ENCODE data around the gene PTPRA. TPM values are rescaled to one million over a fixed set of nuclear protein-coding genes. Genes with fewer than 3 reads are reported as not detected.
A peak's percentile ranks its signal among the peaks of the same experiment; 100 is the strongest.

PTPRA gene
- total and polyA plus RNA-seq, 2 of the 13 experiments (the other 11 are each of a cell fraction or from before 2014, with no cell fraction given) = 47.2 to 127 TPM

DNA sequence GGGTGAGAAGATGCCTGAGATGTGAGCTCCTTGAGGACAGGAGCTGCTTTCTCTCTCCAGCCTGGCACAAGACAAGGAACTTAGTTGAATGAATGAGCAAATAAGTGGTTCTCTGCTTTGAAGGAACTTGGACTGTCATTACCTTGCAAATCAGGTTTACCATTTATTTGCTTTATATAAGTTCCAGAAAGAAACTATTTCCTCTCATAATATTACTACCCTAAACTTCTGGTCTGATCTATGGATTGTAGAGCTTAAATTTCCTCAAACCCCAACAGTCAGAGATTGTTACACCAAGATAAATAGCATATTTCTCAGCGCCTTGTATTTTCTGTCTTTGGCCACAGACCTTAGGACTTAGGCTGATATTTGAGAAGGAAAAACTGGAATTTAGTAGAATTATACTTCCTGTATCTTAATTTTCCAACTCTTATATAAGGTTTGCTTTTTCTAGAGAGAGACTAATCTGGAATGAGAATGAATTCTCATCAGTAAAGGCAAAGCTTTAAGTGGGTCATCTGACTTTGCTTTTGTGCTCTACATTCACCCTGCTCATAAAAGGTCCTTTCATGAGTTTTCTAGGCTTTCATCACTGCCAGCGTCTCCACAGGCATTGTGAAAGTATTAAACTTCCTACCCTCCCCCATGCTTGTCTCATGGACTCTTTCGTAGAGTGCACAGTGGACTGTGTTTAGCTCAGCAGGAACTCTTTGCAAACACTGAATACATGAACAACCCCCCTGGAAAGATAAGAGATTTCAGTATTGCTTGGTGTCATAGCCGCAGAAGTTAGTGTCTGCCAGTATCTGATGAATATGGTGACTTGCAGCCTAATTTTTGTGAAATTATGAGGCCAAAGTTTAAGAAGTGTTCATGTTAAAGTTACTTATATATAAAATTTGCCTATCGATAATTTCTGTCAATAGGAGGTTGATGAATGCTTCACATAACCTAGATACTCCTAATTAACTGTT is 74.0 kb downstream of the PTPRA start (continued):
- TF ChIP-seq PTBP1 (IDR thresholded peaks at IDR 0.05; ENCODE audit: low read depth, low read length, poor library complexity, severe bottlenecking) = no peak
- TF ChIP-seq, protein P1, sequence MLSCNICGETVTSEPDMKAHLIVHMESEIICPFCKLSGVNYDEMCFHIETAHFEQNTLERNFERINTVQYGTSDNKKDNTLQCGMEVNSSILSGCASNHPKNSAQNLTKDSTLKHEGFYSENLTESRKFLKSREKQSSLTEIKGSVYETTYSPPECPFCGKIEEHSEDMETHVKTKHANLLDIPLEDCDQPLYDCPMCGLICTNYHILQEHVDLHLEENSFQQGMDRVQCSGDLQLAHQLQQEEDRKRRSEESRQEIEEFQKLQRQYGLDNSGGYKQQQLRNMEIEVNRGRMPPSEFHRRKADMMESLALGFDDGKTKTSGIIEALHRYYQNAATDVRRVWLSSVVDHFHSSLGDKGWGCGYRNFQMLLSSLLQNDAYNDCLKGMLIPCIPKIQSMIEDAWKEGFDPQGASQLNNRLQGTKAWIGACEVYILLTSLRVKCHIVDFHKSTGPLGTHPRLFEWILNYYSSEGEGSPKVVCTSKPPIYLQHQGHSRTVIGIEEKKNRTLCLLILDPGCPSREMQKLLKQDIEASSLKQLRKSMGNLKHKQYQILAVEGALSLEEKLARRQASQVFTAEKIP (CRISPR knock-in tag; IDR thresholded peaks at IDR 0.05; ENCODE audit: borderline replicate concordance) = no peak
- TF ChIP-seq NR2C2 (CRISPR knock-in tag; IDR thresholded peaks at IDR 0.05; ENCODE audit: borderline replicate concordance) = peak; percentile 53; the same call in 1 of the 2 replicates
- TF ChIP-seq ZNF549 (CRISPR knock-in tag; IDR thresholded peaks at IDR 0.05) = no peak
- peak; percentile 94 for TF ChIP-seq MIER3 (CRISPR knock-in tag; IDR thresholded peaks at IDR 0.05; ENCODE audit: borderline replicate concordance)
- TF ChIP-seq ZNF232 (CRISPR knock-in tag; IDR thresholded peaks at IDR 0.05; ENCODE audit: borderline replicate concordance) = no peak
- no peak for TF ChIP-seq ZFAT (CRISPR knock-in tag; conservative IDR thresholded peaks at IDR 0.05)
- no peak for TF ChIP-seq PCBP1 (IDR thresholded peaks at IDR 0.05; ENCODE audit: borderline replicate concordance, low read depth, low read length)
- TF ChIP-seq, protein P2, sequence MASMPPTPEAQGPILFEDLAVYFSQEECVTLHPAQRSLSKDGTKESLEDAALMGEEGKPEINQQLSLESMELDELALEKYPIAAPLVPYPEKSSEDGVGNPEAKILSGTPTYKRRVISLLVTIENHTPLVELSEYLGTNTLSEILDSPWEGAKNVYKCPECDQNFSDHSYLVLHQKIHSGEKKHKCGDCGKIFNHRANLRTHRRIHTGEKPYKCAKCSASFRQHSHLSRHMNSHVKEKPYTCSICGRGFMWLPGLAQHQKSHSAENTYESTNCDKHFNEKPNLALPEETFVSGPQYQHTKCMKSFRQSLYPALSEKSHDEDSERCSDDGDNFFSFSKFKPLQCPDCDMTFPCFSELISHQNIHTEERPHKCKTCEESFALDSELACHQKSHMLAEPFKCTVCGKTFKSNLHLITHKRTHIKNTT (CRISPR knock-in tag; IDR thresholded peaks at IDR 0.05) = no peak
- TF ChIP-seq GATAD2A (CRISPR knock-in tag; IDR thresholded peaks at IDR 0.05) = peak; percentile 98
- TF ChIP-seq, protein P3, sequence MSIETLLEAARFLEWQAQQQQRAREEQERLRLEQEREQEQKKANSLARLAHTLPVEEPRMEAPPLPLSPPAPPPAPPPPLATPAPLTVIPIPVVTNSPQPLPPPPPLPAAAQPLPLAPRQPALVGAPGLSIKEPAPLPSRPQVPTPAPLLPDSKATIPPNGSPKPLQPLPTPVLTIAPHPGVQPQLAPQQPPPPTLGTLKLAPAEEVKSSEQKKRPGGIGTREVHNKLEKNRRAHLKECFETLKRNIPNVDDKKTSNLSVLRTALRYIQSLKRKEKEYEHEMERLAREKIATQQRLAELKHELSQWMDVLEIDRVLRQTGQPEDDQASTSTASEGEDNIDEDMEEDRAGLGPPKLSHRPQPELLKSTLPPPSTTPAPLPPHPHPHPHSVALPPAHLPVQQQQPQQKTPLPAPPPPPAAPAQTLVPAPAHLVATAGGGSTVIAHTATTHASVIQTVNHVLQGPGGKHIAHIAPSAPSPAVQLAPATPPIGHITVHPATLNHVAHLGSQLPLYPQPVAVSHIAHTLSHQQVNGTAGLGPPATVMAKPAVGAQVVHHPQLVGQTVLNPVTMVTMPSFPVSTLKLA (IDR thresholded peaks at IDR 0.05) = no peak
- no peak for TF ChIP-seq NPAS2 (CRISPR knock-in tag; IDR thresholded peaks at IDR 0.05; ENCODE audit: borderline replicate concordance)
- TF ChIP-seq ZNF567 (CRISPR knock-in tag; IDR thresholded peaks at IDR 0.05; ENCODE audit: borderline replicate concordance) = no peak
- peak; percentile 81; the same call in 1 of the 2 replicates for TF ChIP-seq RCOR2 (CRISPR knock-in tag; IDR thresholded peaks at IDR 0.05)
- TF ChIP-seq ZNF672 (CRISPR knock-in tag; IDR thresholded peaks at IDR 0.05) = no peak
- TF ChIP-seq, protein P4, sequence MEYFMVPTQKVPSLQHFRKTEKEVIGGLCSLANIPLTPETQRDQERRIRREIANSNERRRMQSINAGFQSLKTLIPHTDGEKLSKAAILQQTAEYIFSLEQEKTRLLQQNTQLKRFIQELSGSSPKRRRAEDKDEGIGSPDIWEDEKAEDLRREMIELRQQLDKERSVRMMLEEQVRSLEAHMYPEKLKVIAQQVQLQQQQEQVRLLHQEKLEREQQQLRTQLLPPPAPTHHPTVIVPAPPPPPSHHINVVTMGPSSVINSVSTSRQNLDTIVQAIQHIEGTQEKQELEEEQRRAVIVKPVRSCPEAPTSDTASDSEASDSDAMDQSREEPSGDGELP (IDR thresholded peaks at IDR 0.05; ENCODE audit: borderline replicate concordance, low read depth) = peak; percentile 20; the same call in 1 of the 2 replicates
- TF ChIP-seq ZNF367 (CRISPR knock-in tag; IDR thresholded peaks at IDR 0.05; ENCODE audit: borderline replicate concordance) = no peak
- TF ChIP-seq ZNF138 (CRISPR knock-in tag; IDR thresholded peaks at IDR 0.05; ENCODE audit: low read depth) = no peak
- TF ChIP-seq, protein P5, sequence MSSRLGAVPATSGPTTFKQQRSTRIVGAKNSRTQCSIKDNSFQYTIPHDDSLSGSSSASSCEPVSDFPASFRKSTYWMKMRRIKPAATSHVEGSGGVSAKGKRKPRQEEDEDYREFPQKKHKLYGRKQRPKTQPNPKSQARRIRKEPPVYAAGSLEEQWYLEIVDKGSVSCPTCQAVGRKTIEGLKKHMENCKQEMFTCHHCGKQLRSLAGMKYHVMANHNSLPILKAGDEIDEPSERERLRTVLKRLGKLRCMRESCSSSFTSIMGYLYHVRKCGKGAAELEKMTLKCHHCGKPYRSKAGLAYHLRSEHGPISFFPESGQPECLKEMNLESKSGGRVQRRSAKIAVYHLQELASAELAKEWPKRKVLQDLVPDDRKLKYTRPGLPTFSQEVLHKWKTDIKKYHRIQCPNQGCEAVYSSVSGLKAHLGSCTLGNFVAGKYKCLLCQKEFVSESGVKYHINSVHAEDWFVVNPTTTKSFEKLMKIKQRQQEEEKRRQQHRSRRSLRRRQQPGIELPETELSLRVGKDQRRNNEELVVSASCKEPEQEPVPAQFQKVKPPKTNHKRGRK (CRISPR knock-in tag; IDR thresholded peaks at IDR 0.05) = no peak
- no peak for TF ChIP-seq NR1H2 (CRISPR knock-in tag; IDR thresholded peaks at IDR 0.05; ENCODE audit: borderline replicate concordance, low read depth)
- no peak for TF ChIP-seq ARHGAP35 (CRISPR knock-in tag; IDR thresholded peaks at IDR 0.05; ENCODE audit: borderline replicate concordance)
- TF ChIP-seq SMAD1 (CRISPR knock-in tag; IDR thresholded peaks at IDR 0.05; ENCODE audit: borderline replicate concordance, low read depth) = no peak
